Stimulated activated CD8-positive, alpha-beta memory T cell treated with anti-CD3 and anti-CD28 coated beads, Interleukin-12 subunit alpha, Interleukin-12 subunit beta, amount 100 ng/mL, for 4 hours (primary cell): ENCODE results near the gene FOXC2.
A peak's percentile ranks its signal among the peaks of the same experiment; 100 is the strongest.

Experiments
- DNase-seq: peaks from one replicate; pipeline ENCODE4 v3.0.0-alpha.2; 2020; ENCODE audit warnings: low read depth

The FOXC2 gene

GRCh38 chr16:86566601-86566965 is at the start of gene FOXC2:
Gene FOXC2, plus strand, starts transcription at chr16:86566829. Its CDS starts 507 bp downstream, at chr16:86567336.
- DNase-seq: no peak

- no peak for DNase-seq
Measured at GRCh38 chr16:86517033-86517432, 49.6 kb upstream of the FOXC2 start.

DNA sequence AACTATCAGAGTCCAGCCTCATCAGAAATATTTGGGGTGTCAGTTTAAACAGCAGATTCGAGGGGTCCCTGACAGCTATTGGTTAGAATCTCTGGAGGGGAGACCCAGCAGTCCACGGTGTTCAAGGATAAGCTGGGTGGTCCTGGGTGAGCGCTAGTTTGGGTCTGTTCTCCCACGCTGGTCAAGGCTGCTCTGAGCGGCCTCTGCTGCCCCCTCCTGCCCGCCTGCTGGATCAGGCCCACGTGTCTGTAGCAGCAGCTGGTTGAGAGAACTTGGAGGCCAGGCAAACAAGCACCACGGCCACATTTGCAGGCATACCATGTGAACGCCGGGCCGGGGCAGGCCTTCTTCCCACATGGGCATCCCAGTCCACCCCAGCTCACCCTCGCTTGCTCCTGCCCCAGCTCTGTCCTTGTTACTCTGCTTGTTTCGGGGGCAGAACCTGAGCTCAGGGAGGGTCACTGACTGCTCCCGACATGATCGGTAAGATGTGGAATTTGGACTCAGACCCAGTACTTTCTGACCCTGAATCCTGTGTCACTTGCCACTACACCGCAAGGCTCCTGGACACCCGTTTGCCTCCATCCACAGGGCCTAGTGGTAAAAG is 48.9 kb upstream of the FOXC2 start:
- DNase-seq: no peak

- DNase-seq: no peak
Measured at GRCh38 chr16:86519007-86519648, 47.5 kb upstream of the FOXC2 start.

GRCh38 chr16:86519649-86520316 is 46.8 kb upstream of the FOXC2 start:
- peak; percentile 19 for DNase-seq

DNA sequence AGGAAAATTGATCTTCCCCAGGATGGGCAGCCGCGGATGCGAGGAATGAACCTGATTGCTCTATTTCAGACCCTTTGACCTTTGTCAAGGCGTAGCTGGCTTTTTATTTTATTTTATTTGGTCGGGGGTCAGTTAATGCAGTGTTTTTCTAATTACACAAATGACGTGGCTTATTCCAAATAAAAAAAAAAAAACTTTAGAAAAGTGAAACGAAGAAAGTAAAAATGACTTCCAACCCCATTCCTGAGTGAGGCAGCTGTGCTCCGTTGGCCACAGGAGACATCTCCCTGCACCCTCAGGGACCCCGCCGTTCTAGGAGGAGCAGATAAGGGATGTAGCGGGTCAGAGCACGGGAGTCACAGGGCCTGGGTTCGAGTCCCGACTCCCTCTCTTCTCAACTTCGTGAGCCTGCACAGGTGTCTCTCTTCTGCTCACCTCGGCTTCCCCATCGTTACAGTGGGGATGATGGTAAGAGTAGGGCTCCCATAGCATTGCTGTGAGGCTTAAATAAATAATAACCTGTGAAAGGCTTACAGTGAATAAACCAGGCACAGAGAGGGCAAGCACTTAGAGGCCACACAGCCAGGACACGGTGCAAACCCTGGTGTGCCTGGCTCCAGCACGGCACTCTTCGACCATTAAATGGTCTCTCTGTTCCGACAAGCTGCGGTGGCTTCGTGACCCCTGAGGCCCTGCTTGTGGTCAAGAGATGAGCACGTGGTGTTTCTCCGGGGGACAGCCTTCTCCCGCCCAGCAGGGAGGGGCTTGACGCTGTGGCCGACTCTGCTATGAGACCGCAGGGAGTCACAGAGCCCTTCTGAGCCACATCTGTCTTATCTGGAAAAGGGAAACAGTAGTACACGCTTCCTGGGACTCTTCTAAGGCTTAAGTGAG is 46.1 kb upstream of the FOXC2 start:
- no peak for DNase-seq

DNA sequence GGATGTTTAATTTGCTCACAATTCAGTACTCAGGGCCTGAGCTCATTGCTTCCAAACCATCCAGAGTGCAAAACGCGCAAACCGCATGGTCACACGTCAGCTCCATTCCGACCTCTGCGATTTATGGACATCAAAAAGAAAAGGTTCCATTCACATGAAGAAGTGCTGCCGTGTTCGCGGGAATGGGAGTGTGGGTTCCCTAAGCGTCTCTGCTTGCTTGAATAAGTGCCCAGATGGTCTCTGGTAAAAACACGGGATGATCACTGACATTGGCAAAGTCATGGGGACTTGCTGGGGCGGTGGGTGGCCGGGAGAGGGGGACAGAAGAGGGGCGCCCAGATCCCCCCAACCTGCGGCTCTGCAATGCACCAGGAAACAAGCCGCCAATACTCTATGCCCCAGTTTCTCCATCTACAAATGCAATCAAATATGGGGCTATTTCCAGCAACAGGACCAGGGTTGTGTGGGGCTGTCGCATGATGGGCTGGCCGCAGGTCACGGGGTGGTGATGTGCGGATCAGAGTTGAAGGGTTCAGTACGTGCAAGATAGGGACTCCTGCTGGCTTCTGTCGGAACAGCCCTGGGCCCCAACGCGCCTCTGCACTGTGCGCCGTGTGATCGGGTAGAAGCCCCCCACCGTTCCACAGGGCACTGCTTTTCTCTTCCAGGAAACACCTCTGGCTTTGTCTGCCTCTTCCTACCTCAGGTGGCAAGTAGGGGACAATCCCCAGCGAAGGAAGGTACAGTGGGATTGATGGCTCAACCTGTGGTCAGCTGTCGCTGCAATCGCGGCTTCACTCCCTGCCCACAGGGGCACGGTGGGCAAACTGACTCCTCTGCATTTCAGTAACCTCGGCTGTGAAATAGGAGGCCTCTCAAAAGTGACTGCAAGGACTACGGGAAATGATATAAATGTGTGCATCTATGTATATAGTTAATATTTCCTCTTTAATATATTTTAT is 45.1 kb upstream of the FOXC2 start:
- DNase-seq: no peak

GRCh38 chr16:86522634-86523033 is 44.0 kb upstream of the FOXC2 start:
- DNase-seq: no peak

GRCh38 chr16:86523166-86523740 is 43.4 kb upstream of the FOXC2 start:
- no peak for DNase-seq

DNA sequence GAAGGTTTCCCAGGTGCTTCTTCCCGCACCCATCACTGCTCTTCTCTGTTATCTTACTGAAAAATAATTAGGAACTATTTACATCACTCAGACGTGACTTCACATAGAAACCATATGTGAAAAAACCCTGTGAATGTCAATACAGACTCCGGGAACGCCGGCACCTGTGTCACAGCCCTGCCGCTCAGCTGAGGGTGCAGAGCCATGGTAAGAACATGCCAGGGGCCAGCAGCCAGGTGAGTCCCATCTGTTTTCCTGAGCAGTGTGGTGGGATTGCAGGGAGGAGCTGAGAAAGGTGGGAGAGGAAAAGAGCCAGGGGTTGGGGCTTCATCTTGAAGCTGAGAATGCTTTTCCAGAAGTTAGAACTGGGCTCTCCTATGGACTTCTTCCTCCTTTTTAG is 42.6 kb upstream of the FOXC2 start:
- no peak for DNase-seq

DNA sequence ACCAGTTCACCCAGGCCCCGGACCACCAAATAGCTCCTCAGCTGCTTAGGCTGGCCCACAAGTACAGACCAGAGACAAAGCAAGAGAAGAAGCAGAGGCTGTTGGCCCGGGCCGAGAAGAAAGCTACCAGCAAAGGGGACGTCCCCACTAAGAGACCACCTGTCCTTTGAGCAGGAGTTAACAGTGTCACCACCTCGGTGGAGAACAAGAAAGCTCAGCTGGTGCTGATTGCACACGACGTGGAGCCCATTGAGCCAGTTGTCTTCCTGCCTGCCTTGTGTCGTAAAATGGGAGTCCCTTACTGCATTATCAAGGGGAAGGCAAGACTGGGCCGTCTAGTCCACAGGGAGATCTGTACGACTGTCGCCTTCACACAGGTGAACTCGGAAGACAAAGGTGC is 40.9 kb upstream of the FOXC2 start:
- DNase-seq: no peak

- DNase-seq: no peak
Measured at GRCh38 chr16:86527366-86527765, 39.3 kb upstream of the FOXC2 start.

DNA sequence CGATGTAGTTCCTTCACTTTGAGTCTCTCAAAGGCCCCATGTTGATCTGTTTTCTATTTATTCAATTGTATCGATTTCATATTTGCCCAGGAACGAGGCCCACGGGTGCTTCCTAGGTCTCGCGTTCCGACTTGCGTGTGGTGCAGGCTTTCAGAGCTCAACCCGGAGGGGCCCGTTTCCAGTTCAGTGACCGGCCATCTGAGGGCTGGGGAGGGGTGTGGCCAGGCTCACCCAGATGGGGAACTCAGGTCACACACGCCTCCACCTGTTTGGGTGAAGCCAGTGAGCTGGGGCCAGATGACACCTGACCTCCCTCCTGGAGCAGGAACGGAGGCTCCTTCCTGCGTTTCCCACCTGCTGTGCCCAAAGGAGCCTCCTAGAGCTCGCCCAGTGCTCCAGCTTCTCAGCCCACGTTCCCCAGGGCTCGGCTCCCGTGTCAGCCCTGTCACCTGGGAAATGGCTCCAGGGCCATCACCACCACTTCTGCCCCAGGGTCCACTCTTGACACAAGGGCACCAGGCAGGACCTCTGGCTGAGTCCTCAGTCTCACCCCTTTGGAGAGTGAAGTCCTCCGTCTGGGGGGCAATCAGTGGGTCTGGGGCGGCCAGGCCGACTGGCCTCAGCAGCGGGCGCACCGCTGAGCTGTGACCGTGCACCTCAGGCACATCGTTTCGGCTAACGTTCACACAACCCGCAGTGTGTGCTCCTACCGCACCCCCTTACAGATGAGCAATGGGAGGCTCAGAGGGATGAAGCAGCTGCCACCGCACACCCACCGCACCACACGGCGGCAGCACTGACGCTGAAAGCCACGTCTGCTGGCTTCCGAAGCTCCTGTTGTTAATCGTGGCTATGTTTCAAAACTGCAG is 38.3 kb upstream of the FOXC2 start:
- no peak for DNase-seq

DNA sequence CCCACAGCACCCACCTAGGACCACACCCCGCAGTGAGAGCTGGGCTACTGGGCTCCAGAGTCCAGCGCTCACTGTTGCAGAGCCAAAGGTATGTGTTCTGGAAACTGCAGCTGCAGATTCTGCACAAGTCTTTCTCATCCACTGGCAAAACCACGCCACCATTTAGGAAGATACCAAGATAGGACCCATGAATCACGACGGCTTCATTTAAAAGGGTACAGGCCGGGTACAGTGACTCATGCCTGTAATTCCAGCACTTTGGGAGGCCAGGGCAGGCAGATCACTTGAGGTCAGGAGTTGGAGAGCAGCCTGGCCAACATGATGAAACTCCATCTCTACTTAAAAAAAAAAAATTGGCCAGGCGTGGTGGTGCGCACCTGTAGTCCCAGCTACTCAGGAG is 37.5 kb upstream of the FOXC2 start:
- no peak for DNase-seq

GRCh38 chr16:86530251-86531190 is 36.1 kb upstream of the FOXC2 start:
- DNase-seq: no peak

DNA sequence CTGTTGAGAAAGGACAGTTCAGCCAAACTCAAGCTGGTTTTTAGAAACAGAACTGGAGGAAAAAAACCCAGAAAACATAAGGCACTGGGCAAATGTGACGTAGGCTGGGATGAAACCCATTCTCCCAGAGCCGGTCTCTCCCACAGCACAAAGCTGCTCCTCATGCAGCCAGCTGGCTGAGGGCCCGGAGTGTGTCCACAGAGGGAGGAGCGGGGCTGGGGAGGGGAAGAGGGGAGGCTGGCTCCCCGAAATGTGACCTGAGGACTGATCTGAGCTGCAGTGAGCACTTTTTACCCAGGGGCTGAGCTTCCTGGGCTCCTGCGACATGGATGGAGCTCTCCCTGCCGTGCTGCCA is 35.5 kb upstream of the FOXC2 start:
- DNase-seq: no peak

DNA sequence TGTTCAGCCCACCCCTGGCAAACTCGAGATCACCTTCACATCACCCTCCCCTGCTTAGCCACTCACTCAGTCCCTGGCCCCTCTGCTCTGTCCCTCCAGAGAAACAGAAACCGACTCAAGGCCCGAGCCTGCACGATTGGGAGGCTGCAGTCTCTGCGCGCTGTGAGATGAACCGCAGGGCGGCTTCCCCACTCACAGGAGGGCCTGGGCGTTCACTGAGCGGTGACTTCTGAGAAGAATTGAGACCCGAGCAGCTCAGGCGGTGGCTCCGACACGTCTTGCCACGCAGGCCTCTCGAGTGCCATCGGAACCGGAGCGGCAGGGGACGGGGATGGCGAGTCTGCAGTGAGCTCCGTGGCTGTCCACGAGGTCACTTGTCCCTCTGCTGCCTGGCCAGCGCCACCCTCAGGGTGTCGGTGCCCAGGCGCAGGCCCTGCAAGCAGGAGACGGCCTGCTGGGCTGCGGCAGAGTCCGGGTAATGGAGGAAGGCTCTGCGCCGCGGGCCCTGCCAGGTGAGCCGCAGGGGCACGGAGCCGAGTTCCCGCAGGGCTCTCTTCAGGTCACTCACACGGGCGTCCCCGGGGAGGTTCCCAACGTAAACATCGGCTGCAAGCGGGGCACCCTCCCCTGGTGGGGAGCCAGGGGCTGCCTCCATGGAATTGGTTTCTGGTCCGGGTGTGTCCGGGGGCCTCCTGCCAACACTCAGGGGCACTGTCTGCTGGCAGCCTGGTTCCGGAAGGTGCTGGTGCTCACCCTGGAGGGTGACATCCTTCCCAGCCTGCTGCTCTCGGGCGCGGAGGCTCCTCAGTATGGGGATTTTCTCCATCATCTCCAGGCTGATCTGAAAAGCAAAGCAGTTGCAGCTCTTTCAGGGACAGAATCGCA is 34.7 kb upstream of the FOXC2 start:
- DNase-seq: no peak

GRCh38 chr16:86532526-86532815 is 34.2 kb upstream of the FOXC2 start:
- no peak for DNase-seq
